NOMO-1 treated with DMSO at 0.1 percent for 48 hours (cell line): ENCODE measurements around the gene ELAVL2.

Source experiments
- DNase-seq: peaks from one replicate; lab custom pipeline; 2025; ENCODE audit not compliant: unreplicated experiment; lab: John Stamatoyannopoulos, UW

ELAVL2 gene

DNA sequence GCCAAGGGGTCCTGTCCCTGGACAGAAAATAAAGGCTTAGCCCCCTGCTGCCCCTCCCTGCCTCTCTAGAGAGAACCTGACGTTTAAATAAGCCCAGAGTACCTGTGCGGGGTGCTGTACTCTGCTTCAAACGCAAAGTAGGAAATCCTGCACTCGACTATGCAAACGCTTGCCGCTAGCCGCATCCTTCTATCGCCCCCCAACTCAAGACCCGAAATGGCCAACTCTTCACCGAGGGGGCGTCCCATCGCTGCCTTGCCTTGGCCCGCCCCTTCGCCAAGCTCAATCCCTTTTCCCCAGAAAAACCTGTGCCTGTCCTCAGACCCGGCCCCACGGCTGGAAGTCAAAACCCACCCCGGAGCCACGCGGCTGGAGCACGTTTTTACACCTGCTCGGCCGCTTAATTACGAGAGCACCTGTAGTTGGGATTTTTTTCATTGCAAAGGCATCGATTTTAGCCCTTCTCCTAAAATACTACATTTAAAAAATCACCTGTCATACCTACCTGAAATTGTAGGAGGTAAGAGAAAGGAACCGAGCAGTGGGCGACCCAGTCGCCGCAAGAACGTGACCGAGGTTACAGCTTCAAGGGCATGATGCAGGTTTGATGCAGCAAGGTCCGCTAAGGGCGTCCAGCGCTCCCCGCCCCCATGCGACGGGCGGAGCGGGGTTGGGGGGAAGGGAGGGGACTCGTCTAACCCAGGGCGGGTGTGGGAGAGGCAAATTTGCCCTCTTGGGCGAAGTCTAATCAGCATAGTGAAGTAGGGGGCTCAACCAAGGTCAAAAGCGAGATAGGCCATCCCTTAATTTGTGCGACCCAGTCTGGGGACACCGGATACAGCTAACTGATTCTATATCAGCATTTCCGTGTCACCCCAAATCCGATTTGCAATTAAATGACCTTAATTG lies 3.5 kb downstream of the ELAVL2 start:
- no peak for DNase-seq

DNA sequence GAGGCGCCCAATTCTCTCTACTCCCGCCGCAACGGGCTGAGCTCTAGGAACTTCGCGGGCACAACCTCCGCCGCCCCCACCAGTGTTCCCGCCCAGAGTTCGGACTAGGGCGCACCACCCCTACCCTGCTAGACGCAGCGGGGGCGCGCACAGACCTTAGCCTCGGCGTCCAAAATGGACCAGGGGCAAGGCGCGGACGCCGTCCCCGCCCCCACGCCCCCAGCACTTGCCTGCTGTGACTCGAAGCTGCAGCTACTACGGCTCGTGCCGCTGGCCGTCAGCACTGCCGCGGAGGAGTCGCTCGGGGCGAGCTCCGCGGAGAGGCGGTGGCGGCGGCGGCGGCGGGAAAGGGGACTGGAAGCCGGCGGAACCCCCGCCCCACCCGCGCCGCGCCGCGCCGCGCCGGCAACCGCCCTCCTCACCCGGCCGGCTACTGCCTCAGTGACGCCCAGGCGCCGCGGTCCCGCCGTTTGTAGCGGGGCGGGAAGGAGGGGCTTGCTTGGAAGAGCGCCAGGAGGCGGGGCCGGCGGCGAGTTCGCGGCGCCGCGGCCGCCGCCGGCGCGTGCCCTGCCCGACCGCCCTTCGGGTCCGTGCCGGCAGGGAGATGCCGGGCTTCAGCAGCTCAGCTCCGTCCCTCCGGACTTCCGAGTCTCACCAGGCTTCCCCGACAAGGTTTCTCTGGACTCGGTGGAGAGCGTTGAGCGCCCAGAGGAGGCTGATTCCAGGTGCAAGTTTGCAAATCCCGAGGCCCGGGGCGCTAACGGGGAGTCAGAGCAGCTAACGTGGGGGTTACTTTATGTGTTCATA lies 4.5 kb downstream of the ELAVL2 start:
- no peak for DNase-seq

DNA sequence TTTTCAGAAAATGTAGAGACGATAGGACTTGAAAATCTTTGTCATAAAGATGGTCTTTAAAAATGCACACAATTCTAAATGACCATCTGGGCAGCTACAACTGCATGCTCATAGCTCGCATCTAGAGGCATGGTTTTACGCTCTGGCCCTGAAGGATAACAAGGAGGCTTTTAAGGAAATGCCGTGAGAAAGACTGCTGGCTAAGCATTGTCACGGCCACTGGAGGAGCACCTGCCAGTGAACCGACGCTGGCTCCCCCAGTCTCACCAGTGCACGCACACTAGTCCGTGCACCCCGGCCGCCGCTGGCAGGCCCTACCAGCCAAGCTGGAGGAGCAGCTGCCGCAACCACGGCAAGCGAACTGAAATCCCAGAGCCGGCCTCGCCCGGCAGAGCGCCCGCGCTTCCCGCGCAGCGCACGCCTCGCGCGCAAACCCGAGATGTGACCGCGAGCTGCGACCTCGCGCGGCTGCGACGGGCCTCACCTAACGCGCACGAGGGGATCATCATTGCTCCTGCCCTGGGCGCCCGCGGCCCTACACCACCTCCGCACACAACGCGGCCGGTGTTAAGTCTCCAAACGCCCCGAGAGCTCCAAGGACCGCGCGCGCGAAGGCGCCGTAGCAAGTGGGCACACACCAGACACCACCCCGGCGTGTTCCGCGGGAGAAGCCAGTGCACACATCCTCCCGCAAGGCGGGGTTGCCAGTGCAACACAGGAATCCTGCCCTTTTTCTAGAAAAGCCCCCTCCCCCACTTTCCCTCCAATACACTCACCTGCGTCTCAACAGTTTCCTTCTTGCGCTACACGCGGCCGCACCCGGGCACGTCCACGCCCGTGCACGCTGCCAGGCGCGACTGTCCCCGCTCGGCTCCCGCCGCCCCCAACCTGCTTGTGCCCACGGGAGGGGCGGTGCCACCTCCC lies 5.3 kb downstream of the ELAVL2 start:
- no peak for DNase-seq

GRCh38 chr9:23819403-23819802 lies 6.6 kb downstream of the ELAVL2 start:
- no peak for DNase-seq

- no peak for DNase-seq
Measured at GRCh38 chr9:23814243-23814642, 11.8 kb downstream of the ELAVL2 start.

DNA sequence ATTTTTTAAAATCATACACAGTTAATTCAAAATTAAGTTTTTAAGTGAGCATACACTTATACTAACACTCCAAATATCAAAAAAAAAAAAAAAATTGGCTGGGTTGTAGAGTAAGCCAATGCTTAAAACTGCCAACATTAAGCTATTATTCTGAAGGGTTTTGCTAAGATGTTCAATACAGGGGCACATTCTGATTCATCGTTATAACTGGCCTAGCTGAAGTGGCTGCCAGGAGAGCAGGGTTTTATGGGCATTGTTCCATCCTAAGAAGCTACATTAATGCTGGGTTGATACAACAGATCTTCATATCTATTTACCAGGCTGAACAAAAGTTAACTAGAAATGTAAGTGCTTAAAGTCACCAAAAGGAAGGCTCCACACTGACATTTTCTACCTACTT lies 13.4 kb downstream of the ELAVL2 start:
- DNase-seq: no peak

GRCh38 chr9:23811633-23812032 lies 14.4 kb downstream of the ELAVL2 start:
- no peak for DNase-seq

DNA sequence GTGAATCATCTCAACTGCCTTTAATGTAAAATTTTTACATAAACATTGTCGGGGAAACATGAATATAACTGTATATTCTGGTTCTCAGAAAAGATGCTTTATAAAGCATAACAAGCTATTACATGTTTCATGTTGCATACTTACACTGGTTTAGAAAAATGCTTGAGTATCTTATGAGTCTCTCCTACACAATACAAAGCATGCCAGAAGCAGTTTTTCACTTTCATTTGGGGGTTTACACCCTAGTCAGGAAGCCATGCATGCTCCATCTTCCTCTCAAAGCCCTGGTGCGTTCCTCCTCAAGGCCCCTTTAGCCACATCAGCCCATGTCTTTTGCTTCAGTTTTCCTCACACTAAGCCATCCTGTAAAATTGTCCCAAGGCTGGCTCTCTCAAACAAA lies 22.8 kb downstream of the ELAVL2 start:
- DNase-seq: no peak

- DNase-seq: no peak
Measured at GRCh38 chr9:23801523-23801922, 24.5 kb downstream of the ELAVL2 start.

DNA sequence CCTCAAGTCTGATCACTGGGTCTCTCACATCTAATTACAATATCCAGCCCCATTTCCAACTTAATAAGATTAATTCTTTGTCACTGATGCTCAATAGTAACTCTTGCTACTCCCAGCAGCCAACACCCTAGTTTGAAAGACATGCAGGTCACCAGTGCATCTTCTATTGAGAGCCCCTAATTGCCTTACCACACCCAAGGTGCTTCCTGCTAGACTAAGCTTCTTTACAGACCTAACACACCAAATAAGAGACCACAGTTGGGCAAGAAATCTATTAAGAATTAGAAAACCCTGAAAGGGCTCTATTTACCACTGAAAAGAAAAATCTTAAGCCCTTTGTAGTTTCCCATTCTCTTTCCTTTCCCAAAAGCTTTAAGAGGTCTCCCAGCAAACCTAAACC lies 26.5 kb downstream of the ELAVL2 start:
- DNase-seq: no peak

DNA sequence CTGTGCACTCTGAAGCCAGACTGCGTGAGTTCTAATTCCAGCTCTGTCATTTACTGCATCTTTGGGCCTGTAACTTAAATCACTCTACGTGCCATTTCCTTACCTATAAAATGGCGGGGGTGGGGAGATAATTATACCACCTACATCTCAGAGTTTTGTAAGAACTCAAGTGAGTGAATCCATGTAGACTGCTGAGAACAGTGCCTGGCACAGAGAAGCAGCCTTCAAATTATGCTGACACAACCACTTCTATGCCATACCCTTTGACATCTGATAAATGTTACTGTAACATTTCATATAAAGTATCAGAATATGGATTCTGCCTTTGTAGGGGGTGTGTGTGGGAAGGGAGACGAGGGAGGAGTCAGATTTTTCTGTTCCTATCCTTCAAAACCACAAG lies 27.7 kb downstream of the ELAVL2 start:
- DNase-seq: no peak

DNA sequence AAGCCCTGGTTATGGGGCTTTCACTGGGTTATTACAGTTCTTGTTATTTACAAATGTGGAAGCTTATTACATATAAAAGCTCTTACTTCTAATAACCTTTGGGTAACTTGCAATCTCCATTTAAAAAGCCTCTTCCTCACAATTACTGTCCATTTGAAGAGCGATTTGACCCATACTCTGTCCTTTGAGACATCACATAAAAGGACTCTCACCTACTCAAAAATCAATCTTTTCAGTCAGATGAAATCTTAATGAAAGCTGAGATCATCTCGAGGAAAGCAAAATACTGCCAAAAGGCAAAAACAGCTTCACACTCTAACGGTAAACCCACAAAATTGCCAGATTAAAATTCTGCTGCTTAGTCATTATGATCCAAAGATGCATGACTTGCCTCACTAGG lies 29.8 kb downstream of the ELAVL2 start:
- no peak for DNase-seq

DNA sequence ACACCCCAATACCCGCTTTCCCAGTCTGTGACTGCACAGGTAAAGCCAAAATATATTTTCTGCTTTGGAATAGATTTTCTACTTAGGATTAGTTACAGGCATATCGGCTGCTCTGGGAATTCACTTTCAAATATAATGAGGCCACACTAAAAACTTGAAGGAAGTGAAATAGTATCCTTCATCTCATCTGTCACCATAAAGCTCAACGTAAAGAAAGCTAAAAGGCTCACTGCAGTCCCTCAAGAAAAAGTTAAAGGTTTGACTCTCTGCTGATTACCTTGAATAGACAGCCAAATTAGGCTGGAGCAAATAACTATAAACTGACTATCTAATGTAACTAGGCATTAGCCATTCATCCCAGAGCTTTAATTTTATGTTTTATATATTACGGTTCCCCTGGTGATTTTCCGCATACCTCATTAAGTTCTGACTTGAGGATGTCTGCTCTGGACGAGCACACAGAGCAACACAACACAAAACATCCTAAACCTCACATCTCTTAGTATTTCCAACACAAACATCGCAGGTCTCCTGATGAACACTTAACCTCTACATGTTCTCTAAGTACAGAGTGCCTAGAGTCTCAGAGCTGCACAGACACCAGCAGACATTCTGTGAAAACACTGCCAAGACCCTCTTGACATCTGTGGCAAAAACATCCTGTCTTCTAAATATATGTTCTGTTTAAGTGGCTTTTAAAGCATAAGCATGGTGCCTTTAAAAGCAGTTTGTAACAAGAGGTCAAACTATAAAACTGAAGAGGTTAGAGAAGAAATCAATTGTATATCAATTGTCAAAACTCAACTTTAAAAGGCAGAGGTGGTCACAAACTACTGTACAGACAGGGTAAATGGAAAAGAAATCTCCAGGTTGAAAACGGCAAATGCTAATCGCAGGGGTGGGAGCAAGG lies 35.4 kb downstream of the ELAVL2 start:
- no peak for DNase-seq

DNA sequence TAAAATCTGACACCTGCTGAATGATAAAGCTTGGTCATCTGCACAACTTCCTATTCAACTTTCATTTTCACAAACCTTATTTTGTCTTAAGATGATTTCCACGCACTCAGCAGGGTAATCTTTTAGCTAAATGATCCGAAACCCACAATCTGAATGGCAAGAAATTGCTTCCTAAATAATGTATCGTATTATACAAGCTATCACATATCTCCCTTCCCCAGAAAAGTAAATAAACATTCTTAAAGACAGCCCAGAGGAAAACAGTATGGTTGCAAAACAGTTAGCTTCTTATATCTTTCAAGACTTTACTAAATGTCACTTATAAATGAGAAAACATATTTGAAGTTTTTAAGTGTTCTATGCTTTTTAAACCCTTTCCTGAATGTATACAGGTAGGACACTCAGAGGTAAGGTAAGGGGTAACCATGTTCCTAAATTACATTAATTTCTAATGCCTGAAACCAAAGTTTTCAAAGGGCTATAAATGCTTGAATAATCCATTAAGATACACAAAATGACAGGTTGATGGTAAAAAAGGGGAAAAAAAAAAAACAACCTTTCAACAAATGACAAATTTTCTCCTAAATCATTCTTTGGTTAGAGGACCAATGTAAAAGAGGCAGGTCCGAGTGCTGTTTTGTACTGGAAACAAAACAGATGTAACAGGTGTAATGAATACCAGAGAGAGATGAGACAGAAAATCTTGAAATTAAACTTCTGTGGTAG lies 36.3 kb downstream of the ELAVL2 start:
- DNase-seq: no peak

GRCh38 chr9:23784962-23785361 lies 41.1 kb downstream of the ELAVL2 start:
- no peak for DNase-seq

DNA sequence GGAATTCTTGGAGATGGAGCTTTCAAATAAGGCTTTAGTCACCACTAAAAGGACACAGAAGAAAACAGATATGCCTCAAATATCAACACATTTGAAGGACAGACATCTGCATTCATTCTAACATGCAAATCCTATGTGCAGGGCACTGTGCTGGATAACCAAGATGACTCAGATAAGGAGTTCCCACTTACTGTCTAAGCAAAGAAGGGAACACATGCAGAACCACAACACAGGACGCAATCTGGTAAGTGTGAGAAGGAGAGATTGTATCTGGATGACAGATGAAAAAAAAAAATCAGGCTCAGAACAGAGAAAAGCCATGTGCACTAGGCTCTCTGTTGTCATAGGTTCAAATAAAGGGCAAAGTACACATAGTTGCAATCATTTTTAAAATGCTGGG lies 42.5 kb downstream of the ELAVL2 start:
- no peak for DNase-seq

GRCh38 chr9:23779220-23779619 lies 46.8 kb downstream of the ELAVL2 start:
- no peak for DNase-seq

DNA sequence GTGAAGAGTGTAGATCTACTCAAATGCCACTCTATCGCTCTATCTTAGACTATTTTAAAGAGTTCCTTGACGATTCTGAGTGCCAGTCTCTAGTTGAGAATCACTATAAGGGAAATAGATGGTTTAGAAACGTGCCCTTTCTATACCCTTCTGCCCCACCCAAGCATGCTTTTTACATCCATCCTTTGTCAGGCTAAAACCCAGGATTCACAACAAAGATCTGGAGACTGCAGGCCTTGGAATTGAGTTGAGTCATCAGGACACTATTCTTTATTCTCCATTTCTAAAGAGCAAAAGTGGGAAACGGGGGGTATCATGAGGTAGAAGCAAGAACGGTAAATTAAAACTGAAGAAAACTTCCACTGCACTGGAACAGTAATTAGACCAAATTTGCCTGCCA lies 48.7 kb downstream of the ELAVL2 start:
- no peak for DNase-seq

DNA sequence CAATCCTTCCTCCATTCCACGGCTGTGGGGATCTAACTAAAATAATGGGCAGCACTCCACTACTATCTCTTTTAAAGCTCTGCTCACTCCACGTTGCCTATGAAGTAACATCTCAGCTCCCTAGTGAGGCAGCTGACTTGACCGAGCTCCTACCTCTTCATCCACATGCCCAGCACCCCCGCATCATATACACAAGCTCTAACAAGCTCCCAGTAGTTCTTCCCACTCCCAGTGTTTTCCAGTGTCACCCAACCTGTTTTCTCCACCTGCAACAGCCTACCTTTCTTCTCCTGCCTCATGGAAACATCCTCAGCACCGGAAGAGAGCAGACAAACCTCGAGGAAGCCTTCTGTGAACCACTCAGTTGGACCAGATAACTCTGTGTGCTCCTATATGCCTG lies 50.5 kb downstream of the ELAVL2 start:
- no peak for DNase-seq

- DNase-seq: no peak
Measured at GRCh38 chr9:23774266-23774665, 51.8 kb downstream of the ELAVL2 start.
